Mesenteric fat pad (tissue), 1 donor: ENCODE data around the gene TNNC1. TPM values are rescaled to one million over a fixed set of nuclear protein-coding genes. Genes with fewer than 3 reads are reported as not detected.

Source experiments
- DNase-seq: peaks from one replicate; pipeline ENCODE4 v3.0.0-alpha.2; 2020; ENCODE audit warnings: low spot score
- total RNA-seq: library from RNA; stranded (reverse); fragmentation: NEBNext Ultra II Directional; extraction: Animal tissue kit (Norgen Biotek cat#: 25700); gene quantifications from one replicate; pipeline ENCODE4 v1.2.1, GENCODE V29; 2021
- donor health status: DM: yes; HTN: yes; CAD: no.

Gene TNNC1
- total RNA-seq, 1 donor from 2014 or later, result not detected

DNA sequence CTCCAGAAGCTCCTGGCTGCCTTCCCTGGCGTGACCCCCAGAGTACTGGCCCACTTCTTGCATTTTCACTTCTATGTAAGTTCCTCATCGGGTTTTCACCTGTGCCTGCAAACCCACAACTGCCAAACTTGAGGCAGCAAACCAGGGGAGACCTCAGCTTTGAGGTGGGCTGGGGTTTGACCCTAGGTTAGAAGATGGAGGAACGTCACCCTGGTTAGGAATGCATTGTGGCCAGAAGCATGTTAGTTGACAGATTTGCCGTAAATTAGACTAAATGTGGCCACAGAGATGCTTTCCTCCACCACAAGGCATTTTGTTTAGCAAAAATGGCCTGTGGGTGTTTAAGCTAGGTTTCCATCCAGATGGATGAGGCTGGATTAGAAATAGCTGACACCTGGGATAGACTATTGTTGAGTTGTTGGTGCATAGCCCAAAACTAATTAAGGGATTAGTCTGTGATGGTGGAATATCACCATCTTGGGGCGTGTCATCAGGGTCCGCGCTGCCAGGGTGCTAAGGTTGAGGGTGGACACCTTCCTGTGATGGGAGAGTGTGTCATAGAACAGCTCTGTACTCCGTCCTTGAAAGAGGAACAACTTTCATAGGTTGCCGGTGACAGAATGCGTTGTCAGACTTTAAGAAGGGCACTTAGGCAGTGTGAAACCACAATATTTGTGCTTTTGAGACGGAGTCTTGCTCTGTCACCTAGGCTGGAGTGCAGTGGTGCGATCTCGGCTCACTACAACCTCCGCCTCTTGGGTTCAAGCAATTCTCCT lies 5.1 kb upstream of the TNNC1 start:
- DNase-seq, result no peak

- no peak for DNase-seq
Measured at GRCh38 chr3:52458031-52458760, 4.4 kb upstream of the TNNC1 start.

GRCh38 chr3:52456800-52457183 lies 3.0 kb upstream of the TNNC1 start:
- DNase-seq, result no peak

- no peak for DNase-seq
Measured at GRCh38 chr3:52456169-52456799, 2.4 kb upstream of the TNNC1 start.

DNA sequence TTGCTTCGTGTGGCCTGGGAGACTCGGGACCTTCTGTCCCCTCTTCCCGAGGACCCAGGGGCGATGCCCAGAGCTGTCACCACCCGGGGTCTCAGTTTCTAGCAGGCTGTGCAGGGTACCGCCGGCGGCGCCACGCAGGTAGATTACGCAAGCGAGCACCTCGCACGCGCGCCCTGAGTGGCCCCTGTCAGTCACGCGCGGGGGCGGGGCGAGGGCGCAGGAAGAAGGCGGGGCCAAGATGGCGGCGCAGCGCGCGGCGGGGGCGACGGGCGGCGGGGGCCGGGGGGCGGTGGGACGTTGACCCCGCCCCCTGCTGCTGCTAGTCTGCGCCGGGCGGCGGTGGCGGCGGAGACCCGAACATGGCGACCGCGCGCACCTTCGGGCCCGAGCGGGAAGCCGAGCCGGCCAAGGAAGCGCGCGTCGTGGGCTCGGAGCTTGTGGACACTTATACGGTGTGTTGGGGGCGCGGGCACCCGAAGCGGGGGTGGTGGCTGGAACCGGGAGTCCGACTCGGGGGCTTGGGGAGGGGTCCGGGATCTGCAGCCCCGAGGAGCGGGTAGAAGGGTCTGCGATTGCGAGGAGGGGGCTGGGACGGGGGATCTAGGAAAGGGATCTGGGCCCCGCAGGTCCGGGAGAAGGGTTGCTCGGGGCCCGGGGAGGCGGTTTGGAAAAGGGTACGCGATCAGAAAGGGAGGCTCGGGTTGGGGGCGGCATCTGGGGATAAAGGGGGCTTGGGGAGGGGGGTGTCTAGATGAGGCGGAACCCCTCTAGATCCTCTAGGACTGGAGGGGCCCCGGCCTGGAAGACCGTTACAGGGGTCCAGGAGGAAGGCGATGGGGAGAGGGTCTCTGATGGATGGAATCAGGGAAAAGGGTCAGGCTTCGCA lies 1.7 kb upstream of the TNNC1 start, which contains the start of gene NISCH:
NISCH (plus strand) TSS at position 322 of the 886 bp plus-strand sequence; CDS start at position 360, 38 bp downstream.
- DNase-seq, result peak; percentile 96

GRCh38 chr3:52454938-52455282 lies 1.1 kb upstream of the TNNC1 start:
- DNase-seq, result no peak

DNA sequence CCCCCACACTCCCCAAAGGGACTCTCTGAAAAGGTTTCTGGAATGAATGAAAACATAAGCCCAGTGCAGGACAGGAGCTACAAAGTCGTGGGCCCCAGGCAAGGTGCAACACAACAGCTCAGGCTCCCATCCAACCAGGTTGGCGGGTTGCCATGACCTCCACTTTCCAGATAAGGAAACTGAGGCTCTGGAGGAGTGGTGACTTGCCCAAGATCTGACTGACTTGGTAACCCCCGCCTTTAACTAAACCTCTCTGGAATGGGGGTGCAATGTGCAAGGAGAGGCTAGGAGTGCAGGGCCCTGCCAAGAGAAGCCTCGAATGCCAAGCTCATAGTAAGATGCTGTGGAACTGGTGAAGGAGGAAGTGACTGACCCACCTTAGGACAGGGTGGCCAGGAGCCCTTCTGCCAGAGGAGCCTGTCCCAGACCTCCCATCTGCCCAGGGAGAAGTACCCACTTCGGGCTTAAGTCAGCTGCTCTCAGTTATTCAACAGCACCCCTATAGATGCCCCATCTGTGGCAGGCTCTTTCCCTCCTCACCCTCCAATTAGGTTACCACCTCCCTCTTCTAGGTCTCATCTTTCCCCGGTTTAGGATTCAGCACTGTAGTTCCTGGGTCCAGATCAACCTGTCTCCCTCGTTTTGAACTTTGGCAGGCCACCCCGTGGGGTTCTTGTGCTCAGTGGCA lies 553 bp upstream of the TNNC1 start:
- DNase-seq, result no peak

DNA sequence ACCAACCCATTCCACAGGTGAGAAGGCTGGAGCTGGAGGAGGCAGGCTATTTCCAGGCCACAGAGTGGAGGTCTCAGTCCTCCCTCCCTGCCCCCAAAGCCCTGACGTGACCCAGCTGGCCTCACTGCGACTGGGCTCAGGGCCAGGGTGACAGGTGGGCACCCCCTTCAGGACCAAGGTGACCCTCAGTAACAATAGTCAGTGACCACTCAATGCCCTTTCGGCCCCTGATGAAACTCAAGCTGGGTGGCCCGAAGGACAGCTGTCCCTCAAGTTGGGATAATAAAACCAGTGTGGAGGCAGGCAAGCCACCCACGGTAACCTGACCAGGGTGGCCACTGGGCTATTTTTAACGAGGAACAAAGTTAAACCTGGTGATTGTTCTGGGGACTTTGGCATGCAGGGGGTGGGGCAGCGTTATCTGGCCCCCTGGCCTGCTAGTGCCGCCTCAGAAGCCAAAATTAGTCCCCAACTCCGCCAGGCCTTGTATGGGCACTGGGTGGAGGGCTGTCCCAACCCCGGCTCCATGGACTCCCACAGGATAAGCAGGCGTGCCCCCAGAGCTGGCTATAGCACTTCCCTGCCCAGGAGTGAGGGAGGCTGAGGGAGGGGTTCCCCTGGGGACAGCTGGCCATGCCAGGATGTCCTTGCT lies 1.1 kb downstream of the TNNC1 start:
- DNase-seq, result no peak

DNA sequence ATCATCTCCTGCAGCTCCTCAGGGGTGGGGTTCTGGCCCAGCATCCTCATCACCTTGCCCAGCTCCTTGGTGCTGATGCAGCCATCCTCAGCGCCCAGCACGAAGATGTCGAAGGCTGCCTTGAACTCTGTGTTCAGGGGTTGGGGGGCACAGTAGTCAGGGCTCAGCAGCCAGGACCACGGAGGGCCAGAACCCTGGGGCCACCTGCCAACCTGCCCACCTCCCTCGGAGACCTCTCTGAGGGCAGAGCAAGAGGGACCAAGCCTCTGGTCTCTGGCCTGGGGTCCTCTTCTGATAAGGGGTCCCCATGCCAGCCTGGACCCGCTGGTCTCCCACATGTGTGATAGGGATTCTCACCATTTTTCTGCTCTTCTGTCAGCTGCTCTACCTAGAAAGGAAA lies 1.7 kb downstream of the TNNC1 start:
- DNase-seq, result no peak

- DNase-seq, result no peak
Measured at GRCh38 chr3:52451237-52452083, 2.4 kb downstream of the TNNC1 start.

DNA sequence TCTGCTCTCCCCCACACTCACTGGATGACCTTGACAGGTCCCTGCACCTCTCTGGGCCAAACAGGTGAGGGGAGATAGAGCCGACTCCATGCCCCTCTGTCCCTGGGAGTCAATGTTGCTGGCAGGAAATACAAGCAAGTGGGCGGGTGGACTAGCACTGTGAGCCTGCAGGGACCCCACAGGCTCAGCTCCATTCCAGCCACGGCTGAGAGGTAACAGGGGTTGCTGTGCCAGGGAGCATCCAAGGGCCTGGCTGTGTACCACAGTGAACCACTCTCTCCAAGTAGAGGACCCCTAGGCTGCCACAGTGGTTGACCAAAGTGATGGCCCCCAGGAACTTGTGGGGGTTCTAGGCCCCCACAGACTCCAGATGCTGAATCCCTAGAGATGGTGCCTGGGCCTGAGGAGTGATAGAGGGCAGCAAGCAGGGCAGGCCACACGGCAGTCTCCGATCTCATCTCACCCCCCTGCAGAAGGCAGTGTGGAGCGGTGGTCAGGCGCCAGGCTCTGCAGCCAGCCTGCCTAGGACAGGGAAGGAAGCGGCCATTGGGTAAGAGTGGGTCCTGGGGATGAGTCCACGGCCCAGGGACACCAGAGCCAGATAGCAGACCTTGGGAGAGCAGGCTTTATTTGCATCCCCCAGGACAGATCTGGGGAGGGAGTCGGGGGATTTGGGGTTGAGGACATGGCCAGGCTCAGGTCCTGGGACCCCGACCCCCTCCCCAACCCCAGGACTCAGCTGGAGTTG lies 3.2 kb downstream of the TNNC1 start:
- DNase-seq, result no peak

DNA sequence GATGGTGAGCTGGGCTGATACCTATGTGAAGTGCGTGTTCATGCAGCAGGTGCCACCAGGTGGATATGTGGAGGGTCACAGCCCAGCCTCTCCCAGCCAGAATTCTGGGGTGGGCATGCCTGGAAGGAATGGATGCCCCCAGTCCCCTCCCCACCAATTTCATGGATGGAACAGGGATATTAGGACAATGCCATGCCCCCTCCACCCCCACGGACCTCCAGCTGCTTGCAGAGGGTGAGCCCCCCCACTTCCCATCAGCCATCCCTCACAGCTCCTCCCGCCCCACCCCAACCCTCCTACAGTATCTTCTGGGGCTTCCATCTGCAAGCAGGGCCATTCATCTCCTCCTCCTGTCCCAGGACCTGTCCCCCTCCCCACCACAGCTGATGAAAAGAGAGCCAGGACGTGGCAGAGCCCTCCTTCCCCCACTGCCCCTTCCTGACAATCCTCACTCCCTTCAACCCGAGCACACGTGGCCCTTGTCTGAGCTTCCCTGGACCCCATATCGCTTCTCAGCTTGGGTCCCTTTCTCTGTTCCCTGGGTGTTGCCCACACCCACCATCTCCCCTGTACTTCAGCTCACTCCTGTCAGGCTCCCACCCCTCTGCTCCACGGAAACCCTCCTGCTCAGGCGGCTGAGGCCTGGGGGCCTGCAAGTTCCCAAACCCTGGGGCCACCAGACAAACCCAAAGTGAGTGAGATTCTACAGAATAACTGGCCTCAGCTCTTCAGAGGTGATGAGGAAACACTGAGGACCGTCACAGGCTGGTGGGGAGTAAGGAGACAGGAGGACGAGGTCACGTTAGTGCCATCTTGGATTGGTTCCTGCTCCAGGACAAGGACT lies 6.1 kb downstream of the TNNC1 start:
- no peak for DNase-seq

DNA sequence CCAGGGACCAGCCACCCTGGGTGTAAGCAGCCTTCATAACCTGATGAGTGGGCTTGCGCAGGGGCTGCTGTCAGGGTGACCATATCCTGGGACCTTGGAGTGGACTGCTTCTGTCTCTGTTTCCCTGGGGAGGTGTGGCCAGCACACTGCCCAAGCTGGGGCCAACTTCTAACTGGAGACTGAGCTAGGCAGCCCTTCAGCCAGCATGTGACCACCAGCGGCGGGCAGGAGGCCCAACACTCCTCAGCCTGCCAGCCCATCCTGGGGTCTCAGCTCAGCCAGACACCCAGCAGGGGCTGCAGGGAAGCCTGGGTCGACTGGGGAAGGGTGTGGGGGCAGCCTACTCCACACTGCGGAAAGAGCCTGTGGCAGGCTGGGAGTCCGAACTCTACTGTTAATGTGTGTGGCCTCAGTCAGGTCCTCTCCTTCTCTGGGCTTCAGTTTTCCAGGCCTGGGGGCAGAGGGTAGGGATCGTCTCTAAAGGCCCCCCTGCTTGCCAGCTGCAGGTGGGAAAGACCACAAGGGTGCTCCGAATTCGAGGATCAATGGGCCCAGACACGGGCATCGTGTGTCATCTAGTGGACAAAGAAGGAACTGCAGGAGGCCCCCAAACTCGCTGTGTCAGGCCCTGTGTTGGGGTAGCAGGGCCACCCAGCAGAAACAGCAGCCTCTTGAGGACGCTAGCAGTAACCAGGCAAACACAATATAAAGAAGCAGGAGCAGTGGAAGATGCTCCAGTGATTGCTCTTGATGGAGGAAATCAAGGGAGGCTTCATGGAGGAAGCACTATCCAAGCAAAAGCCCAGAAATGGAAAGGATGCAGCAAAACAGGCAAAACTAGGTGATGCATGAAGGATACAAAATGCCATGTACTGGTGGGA lies 7.0 kb downstream of the TNNC1 start:
- DNase-seq, result no peak

- no peak for DNase-seq
Measured at GRCh38 chr3:52446042-52446441, 7.8 kb downstream of the TNNC1 start.

GRCh38 chr3:52444860-52445793 lies 8.7 kb downstream of the TNNC1 start, which contains the start of gene SEMA3G:
Gene SEMA3G, minus strand, starts transcription at chr3:52445103. Its CDS starts 76 bp downstream, at chr3:52445027.
- DNase-seq, result no peak
